Measurements from ENCODE around the gene RIMKLB. TPM values are rescaled to one million over a fixed set of nuclear protein-coding genes. Genes with fewer than 3 reads are reported as not detected.

The RIMKLB gene
- total RNA-seq, 1 experiment from 2014 or later, result 0.39 TPM

DNA sequence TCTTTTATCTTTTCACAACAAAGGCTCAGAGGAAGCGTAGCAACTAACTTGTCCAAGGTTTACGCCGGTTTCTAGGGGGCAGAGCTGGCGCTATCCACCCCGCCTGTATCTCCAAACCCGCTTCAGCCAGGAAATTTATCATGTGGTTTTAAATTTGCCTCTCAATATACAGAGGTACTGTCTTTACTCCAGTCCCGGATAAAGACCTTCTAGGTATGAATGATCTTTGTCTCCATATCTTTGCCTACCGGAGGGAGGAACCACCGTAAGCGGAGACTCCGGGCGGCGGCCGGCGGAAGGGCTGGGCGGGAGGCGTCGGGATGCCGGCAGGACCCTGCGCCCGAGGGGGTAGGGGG is 693 bp upstream of the RIMKLB start:
- Histone ChIP-seq H3K79me2 (ENCODE audit: insufficient read depth, low read length) (no peaks in the 10 kb centered on the region), H3K9me2 (ENCODE audit: insufficient read depth) (no peaks in the 10 kb centered on the region), H3K4me1 (ENCODE audit: control insufficient read depth in 1 of 2, insufficient read depth in 2 of 2, low read length in 2 of 2) (no peaks in the 10 kb centered on the region), H2AFZ (ENCODE audit: low read depth, low read length, poor library complexity, severe bottlenecking) (no peak overlapping the region), H3K4me2 (ENCODE audit: low read length) (no peak overlapping the region), H3K9me3 (ENCODE audit: control insufficient read depth in 1 of 2, insufficient read depth in 1 of 2, low read depth in 1 of 2, low read length in 2 of 2) (no peaks in the 10 kb centered on the region), H3K27ac (ENCODE audit: low read depth, low read length) (no peak overlapping the region), H3K36me3 (ENCODE audit: control insufficient read depth in 1 of 2, insufficient read depth in 2 of 2, low read length in 2 of 2) (no peaks in the 10 kb centered on the region), H3K4me3 (replicated peaks in 1 of 2; ENCODE audit: low read depth in 1 of 2, low read length in 2 of 2) (no peak overlapping the region), H3K27me3 (ENCODE audit: insufficient read depth, low read length) (peaks cover 9% of the 10 kb centered on the region), H3K9ac (ENCODE audit: low read length) (no peak overlapping the region), H4K20me1 (ENCODE audit: insufficient read depth) (no peaks in the 10 kb centered on the region)
- no TSS peak for BruUV-seq (replicated peaks)
- ChIA-PET CTCF (no interaction called here), POLR2A (no interaction called here), RAD21 (ENCODE audit: low non-redundant PET in 1 of 2, low total read pairs in 2 of 2, uncharacterized antibody in 2 of 2, unreplicated experiment in 2 of 2) (no interaction called here)
- TF ChIP-seq CBX3 (IDR thresholded peaks at IDR 0.05; ENCODE audit: low read depth) (no peak), POLR2A (IDR thresholded peaks at IDR 0.05; ENCODE audit: borderline replicate concordance, extremely low read depth, insufficient read depth, insufficient read length) (no peak), EGR1 (IDR thresholded peaks at IDR 0.05; ENCODE audit: low read depth) (no peak), FOSL1 (IDR thresholded peaks at IDR 0.05; ENCODE audit: low read depth) (no peak), ZBTB33 (IDR thresholded peaks at IDR 0.05; ENCODE audit: extremely low read depth, insufficient replicate concordance, low read length) (no peak), ZNF274 (IDR thresholded peaks at IDR 0.05; ENCODE audit: low read depth, low read length) (no peak), YY1 (IDR thresholded peaks at IDR 0.05; ENCODE audit: extremely low read depth, insufficient replicate concordance, low read depth, low read length) (no peak), EZH2phosphoT487 (IDR thresholded peaks at IDR 0.05; ENCODE audit: borderline replicate concordance) (no peak), CTCF (IDR thresholded peaks at IDR 0.05 in 2 of 3, conservative IDR thresholded peaks at IDR 0.05 in 1 of 3; ENCODE audit: borderline replicate concordance in 1 of 3, insufficient read depth in 1 of 3, low read depth in 2 of 3, low read length in 2 of 3) (no peak), SIN3A (IDR thresholded peaks at IDR 0.05; ENCODE audit: low read depth) (no peak), SRF (IDR thresholded peaks at IDR 0.05; ENCODE audit: low read depth) (no peak), ZFX (IDR thresholded peaks at IDR 0.05) (no peak), SP1 (IDR thresholded peaks at IDR 0.05; ENCODE audit: low read depth) (no peak), POLR2AphosphoS5 (IDR thresholded peaks at IDR 0.05; ENCODE audit: low read depth, low read length) (no peak), JUND (IDR thresholded peaks at IDR 0.05) (no peak), EZH2 (IDR thresholded peaks at IDR 0.05) (no peak), CEBPB (IDR thresholded peaks at IDR 0.05; ENCODE audit: low read depth) (no peak), RAD21 (IDR thresholded peaks at IDR 0.05; ENCODE audit: low read depth) (no peak), ELF1 (IDR thresholded peaks at IDR 0.05; ENCODE audit: borderline replicate concordance, low read depth) (no peak)
- TF ChIP-seq, protein P1, sequence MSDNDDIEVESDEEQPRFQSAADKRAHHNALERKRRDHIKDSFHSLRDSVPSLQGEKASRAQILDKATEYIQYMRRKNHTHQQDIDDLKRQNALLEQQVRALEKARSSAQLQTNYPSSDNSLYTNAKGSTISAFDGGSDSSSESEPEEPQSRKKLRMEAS (IDR thresholded peaks at IDR 0.05), result no peak
- intact Hi-C loops (cut with micrococcal nuclease), result no loop called here
- DNase-seq (ENCODE audit: low read depth, low spot score), result no peak
- ATAC-seq, result no peak

Measured in HCT116 (cell line).